KMS-11 (cell line): ENCODE data around the gene GATM.

Experiments used
- H2AFZ ChIP-seq: fragments of 200-600 bp; sonication (generic); 2 replicates; pipeline ENCODE4 v1.6.1; 2016; ENCODE audit warnings: antibody characterized with exemption, mixed run types, low read depth
- H3K27ac ChIP-seq: fragments of 200-600 bp; sonication (generic); 2 replicates; pipeline ENCODE4 v1.6.1; 2016; ENCODE audit warnings: mild to moderate bottlenecking, mixed run types
- H3K27me3 ChIP-seq: fragments of 200-600 bp; sonication (generic); 2 replicates; pipeline ENCODE4 v1.6.1; 2017; ENCODE audit warnings: mild to moderate bottlenecking, low read depth, mixed run types, moderate library complexity; ENCODE audit not compliant: insufficient read depth
- H3K36me3 ChIP-seq: fragments of 200-600 bp; sonication (generic); 2 replicates; pipeline ENCODE4 v1.6.1; 2017; ENCODE audit warnings: mild to moderate bottlenecking, mixed run types; ENCODE audit not compliant: insufficient read depth
- H3K4me1 ChIP-seq: fragments of 200-600 bp; sonication (generic); 2 replicates; pipeline ENCODE4 v1.6.1; 2016; ENCODE audit warnings: mild to moderate bottlenecking, low read depth, mixed run types; ENCODE audit not compliant: poor library complexity, severe bottlenecking
- H3K4me2 ChIP-seq: fragments of 200-600 bp; sonication (generic); 2 replicates; pipeline ENCODE4 v1.7.0; 2016; ENCODE audit warnings: mild to moderate bottlenecking, mixed run types
- H3K4me3 ChIP-seq: fragments of 200-600 bp; sonication (generic); IDR thresholded peaks from 2 replicates; pipeline ENCODE4 v1.6.1; 2017; ENCODE audit warnings: low read depth, low read length, mixed read lengths; ENCODE audit not compliant: insufficient read depth
- H3K79me2 ChIP-seq: fragments of 200-600 bp; sonication (generic); 2 replicates; pipeline ENCODE4 v1.6.1; 2016; ENCODE audit warnings: low read depth, mixed run types; ENCODE audit not compliant: insufficient read depth
- H3K9ac ChIP-seq: fragments of 200-600 bp; sonication (generic); 2 replicates; pipeline ENCODE4 v1.6.1; 2016; ENCODE audit warnings: mild to moderate bottlenecking, mixed run types
- H4K20me1 ChIP-seq: fragments of 200-600 bp; sonication (generic); 2 replicates; pipeline ENCODE4 v1.6.1; 2016; ENCODE audit warnings: mild to moderate bottlenecking, mixed run types; ENCODE audit not compliant: insufficient read depth
- TF ChIP-seq, protein P1 (sequence below): fragments of 200-600 bp; sonication (generic); conservative IDR thresholded peaks from 2 replicates; pipeline ENCODE4 v1.6.1; 2017; ENCODE audit warnings: low read depth, mild to moderate bottlenecking, antibody characterized with exemption, low read length, moderate library complexity, mixed read lengths

GATM gene

DNA sequence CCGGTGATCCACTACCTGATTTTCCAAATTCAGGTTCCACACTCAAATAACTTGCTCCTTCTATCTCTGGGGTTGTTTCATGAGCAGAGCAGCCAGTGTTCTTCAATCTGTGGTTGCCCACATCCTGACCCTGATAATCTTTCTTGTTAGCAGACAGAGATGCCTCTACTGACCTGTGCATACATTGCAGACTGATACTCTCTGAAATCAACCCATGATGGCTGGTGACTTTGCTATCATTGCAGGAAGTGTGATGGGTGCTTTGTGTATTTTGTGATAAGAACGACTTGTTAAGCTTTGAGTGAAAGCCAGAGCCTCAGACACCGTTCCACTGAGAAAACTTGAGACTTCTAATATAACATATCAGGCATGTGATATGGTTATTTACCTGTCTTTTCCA, 39.9 kb downstream of the GATM start:
- Histone ChIP-seq H3K27ac (no peak overlapping the region), H4K20me1 (no peaks in the 10 kb centered on the region), H3K9ac (no peak overlapping the region), H3K4me2 (no peak overlapping the region), H3K79me2 (no peaks in the 10 kb centered on the region), H3K27me3 (no peaks in the 10 kb centered on the region), H3K4me1 (no peaks in the 10 kb centered on the region), H2AFZ (no peak overlapping the region), H3K4me3 (no peak overlapping the region), H3K36me3 (no peaks in the 10 kb centered on the region)
- TF ChIP-seq, protein P1, sequence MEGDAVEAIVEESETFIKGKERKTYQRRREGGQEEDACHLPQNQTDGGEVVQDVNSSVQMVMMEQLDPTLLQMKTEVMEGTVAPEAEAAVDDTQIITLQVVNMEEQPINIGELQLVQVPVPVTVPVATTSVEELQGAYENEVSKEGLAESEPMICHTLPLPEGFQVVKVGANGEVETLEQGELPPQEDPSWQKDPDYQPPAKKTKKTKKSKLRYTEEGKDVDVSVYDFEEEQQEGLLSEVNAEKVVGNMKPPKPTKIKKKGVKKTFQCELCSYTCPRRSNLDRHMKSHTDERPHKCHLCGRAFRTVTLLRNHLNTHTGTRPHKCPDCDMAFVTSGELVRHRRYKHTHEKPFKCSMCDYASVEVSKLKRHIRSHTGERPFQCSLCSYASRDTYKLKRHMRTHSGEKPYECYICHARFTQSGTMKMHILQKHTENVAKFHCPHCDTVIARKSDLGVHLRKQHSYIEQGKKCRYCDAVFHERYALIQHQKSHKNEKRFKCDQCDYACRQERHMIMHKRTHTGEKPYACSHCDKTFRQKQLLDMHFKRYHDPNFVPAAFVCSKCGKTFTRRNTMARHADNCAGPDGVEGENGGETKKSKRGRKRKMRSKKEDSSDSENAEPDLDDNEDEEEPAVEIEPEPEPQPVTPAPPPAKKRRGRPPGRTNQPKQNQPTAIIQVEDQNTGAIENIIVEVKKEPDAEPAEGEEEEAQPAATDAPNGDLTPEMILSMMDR: no peak

DNA sequence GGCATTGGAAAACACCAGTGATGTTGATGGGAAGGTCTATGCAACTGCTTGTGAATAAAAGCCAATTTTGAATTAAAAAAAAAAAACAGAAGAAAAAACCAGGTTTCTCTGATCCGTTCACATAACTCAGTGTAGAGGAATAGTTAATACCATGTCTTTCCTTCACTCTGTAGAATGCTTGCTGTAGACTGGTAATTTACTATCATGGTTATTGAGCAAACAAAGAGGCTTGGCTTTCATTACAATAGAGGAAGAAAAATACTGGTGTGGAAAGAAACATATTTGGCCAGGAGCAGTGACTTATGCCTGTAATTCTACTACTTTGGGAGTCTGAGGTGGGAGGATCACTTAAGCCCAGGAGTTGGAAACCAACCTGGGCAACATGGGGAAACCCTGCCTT, 41.1 kb downstream of the GATM start:
- TF ChIP-seq, protein P1: no peak
- no peak overlapping the region for H3K4me3 ChIP-seq
- H3K4me1 ChIP-seq: no peaks in the 10 kb centered on the region
- H4K20me1 ChIP-seq: no peaks in the 10 kb centered on the region
- no peak overlapping the region for H3K4me2 ChIP-seq
- H3K36me3 ChIP-seq: no peaks in the 10 kb centered on the region
- no peak overlapping the region for H3K9ac ChIP-seq
- no peak overlapping the region for H3K27ac ChIP-seq
- H3K79me2 ChIP-seq: no peaks in the 10 kb centered on the region
- H2AFZ ChIP-seq: no peak overlapping the region
- no peaks in the 10 kb centered on the region for H3K27me3 ChIP-seq

DNA sequence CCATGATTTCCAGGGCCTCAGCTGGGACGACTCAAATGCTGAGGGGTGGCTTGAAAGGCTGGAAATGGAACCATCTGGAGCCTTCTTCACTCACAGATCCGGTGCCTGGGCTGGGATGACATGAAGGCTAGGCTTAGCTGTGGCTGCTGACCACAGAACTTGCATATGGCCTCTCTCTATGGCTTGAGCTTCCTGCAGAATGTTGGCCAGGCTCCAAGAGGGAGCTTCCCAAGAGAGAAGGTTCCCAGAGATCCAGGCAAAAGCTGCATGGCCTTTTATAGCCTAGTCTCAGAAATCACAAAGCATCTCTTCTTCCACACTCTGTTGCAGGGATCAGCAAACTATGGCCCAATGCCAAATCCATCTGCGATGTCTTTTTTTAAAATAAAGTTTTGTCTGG, 44.8 kb downstream of the GATM start:
- no peak overlapping the region for H3K4me3 ChIP-seq
- no peaks in the 10 kb centered on the region for H3K27me3 ChIP-seq
- H4K20me1 ChIP-seq: no peaks in the 10 kb centered on the region
- H3K9ac ChIP-seq: no peak overlapping the region
- no peak overlapping the region for H2AFZ ChIP-seq
- no peak overlapping the region for H3K27ac ChIP-seq
- H3K4me1 ChIP-seq: no peaks in the 10 kb centered on the region
- no peaks in the 10 kb centered on the region for H3K79me2 ChIP-seq
- no peak overlapping the region for H3K4me2 ChIP-seq
- TF ChIP-seq, protein P1: no peak
- no peaks in the 10 kb centered on the region for H3K36me3 ChIP-seq

DNA sequence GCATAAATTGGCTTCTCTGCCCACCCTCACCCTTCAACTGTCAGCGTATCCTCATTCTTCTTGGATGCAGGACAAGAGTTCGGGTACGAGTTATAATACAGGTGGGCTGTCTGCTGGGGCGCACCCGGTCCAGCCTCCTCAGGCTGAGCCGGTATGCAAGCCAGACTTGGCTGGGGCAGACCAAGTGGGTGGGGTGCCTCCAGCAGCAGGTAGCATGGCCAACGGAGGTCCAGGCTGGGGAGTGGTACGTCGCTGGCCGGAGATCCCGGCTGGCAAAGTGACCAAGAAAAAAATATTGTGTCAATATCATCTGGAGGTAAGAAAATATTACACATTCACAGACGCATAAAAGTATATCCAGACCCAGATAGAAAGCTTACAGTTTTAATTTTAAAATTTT, 45.6 kb downstream of the GATM start:
- H2AFZ ChIP-seq: no peak overlapping the region
- H3K79me2 ChIP-seq: no peaks in the 10 kb centered on the region
- H3K27me3 ChIP-seq: no peaks in the 10 kb centered on the region
- H3K36me3 ChIP-seq: no peaks in the 10 kb centered on the region
- TF ChIP-seq, protein P1: no peak
- H4K20me1 ChIP-seq: no peaks in the 10 kb centered on the region
- H3K4me3 ChIP-seq: no peak overlapping the region
- H3K9ac ChIP-seq: no peak overlapping the region
- H3K4me1 ChIP-seq: no peaks in the 10 kb centered on the region
- no peak overlapping the region for H3K27ac ChIP-seq
- no peak overlapping the region for H3K4me2 ChIP-seq

DNA sequence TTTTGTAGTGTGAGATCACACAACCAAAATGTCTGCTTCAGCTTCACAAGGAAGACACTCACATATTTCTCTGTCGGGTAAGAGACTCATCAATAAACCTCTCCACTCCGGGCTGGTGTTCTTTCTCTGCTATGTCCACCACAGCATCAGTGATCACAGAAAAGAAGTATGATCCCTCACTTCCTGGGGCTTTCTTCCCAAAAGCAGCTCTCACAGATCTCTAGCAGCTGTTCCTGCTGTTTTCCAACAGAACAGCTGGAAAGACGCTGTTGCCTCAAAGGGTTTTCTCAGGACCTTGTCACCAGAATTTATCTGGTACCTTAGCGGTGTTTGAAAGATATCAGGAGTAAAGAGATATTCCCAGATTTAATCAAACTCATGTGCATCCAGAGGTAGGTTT, 46.4 kb downstream of the GATM start:
- Histone ChIP-seq H3K4me1 (no peaks in the 10 kb centered on the region), H2AFZ (no peak overlapping the region), H4K20me1 (no peaks in the 10 kb centered on the region), H3K27me3 (no peaks in the 10 kb centered on the region), H3K4me2 (no peak overlapping the region), H3K4me3 (no peak overlapping the region), H3K27ac (no peak overlapping the region), H3K36me3 (no peaks in the 10 kb centered on the region), H3K9ac (no peak overlapping the region), H3K79me2 (no peaks in the 10 kb centered on the region)
- TF ChIP-seq, protein P1: no peak
